Liver (tissue), 9 donors: ENCODE measurements around the gene SZT2. TPM values are rescaled to one million over a fixed set of nuclear protein-coding genes. Genes with fewer than 3 reads are reported as not detected.

ENCODE experiments used
- DNase-seq: peaks from one replicate; pipeline ENCODE4 v3.0.0-alpha.2; 2017; ENCODE audit warnings: low spot score
- H3K27ac ChIP-seq, 2 donors: one replicate each; pipeline ENCODE4 v1.7.0; 2013; ENCODE audit warnings: inconsistent platforms in 2 of 2, low read length in 2 of 2, control low read depth in 1 of 2, low read depth in 1 of 2, mild to moderate bottlenecking in 1 of 2
- H3K27me3 ChIP-seq, 4 donors: one replicate each; pipeline versions ENCODE4 v1.6.1 to v1.7.0; 2013; ENCODE audit warnings: low read length in 3 of 4, inconsistent platforms in 1 of 4, mild to moderate bottlenecking in 1 of 4, moderate library complexity in 1 of 4; ENCODE audit not compliant: control insufficient read depth in 4 of 4, insufficient read depth in 4 of 4
- H3K36me3 ChIP-seq, 4 donors: one replicate each; pipeline versions ENCODE4 v1.6.1 to v1.7.0; 2013; ENCODE audit warnings: low read length in 3 of 4, mild to moderate bottlenecking in 3 of 4, low read depth in 1 of 4, moderate library complexity in 1 of 4; ENCODE audit not compliant: control insufficient read depth in 4 of 4, insufficient read depth in 3 of 4
- H3K4me1 ChIP-seq, 4 donors: one replicate each; pipeline versions ENCODE4 v1.6.1 to v1.7.0; 2013; ENCODE audit warnings: low read length in 3 of 4, mild to moderate bottlenecking in 3 of 4, moderate library complexity in 1 of 4; ENCODE audit not compliant: control insufficient read depth in 4 of 4, insufficient read depth in 4 of 4
- H3K4me3 ChIP-seq, 3 donors: one replicate each; pipeline versions ENCODE4 v1.6.1 to v1.7.0; 2013; ENCODE audit warnings: low read length in 3 of 3, control low read depth in 1 of 3, low read depth in 1 of 3, mild to moderate bottlenecking in 1 of 3
- H3K9ac ChIP-seq, 2 donors: one replicate each; pipeline ENCODE4 v1.7.0; 2013; ENCODE audit warnings: low read length in 2 of 2, mild to moderate bottlenecking in 2 of 2, moderate library complexity in 2 of 2, control low read depth in 1 of 2, low read depth in 1 of 2
- H3K9me3 ChIP-seq, 4 donors: one replicate each; pipeline versions ENCODE4 v1.6.1 to v1.7.0; 2013; ENCODE audit warnings: low read length in 3 of 4; ENCODE audit not compliant: control insufficient read depth in 4 of 4
- ATF3 ChIP-seq: IDR thresholded peaks from 2 replicates; pipeline ENCODE4 v1.6.1; 2016; ENCODE audit warnings: antibody characterized with exemption
- CTCF ChIP-seq: fragments of 150-350 bp; IDR thresholded peaks from 2 replicates; pipeline ENCODE4 v1.5.1; 2017; ENCODE audit warnings: improper control_type of control experiment, low read depth, low read length; ENCODE audit not compliant: missing input control
- EGR1 ChIP-seq, 2 donors: IDR thresholded peaks; 2 replicates each; pipeline ENCODE4 v1.6.1; 2016 to 2018; ENCODE audit warnings: antibody characterized with exemption in 2 of 2, low read depth in 2 of 2
- FOXA1 ChIP-seq: IDR thresholded peaks from 2 replicates; pipeline ENCODE4 v1.6.1; 2016; ENCODE audit warnings: antibody characterized with exemption
- GABPA ChIP-seq, 2 donors: IDR thresholded peaks in 1 of 2; conservative IDR thresholded peaks in 1 of 2; 2 replicates each; pipeline ENCODE4 v1.6.1; 2016; ENCODE audit warnings: antibody characterized with exemption in 2 of 2, mild to moderate bottlenecking in 1 of 2, moderate library complexity in 1 of 2
- HNF4A ChIP-seq, 2 donors: conservative IDR thresholded peaks; 2 replicates each; pipeline ENCODE4 v1.6.1; 2016; ENCODE audit warnings: antibody characterized with exemption in 2 of 2, mild to moderate bottlenecking in 2 of 2
- HNF4G ChIP-seq: IDR thresholded peaks from 2 replicates; pipeline ENCODE4 v1.6.1; 2016; ENCODE audit warnings: antibody characterized with exemption
- NR2F2 ChIP-seq: IDR thresholded peaks from 2 replicates; pipeline ENCODE4 v1.6.1; 2016; ENCODE audit warnings: antibody characterized with exemption
- RXRA ChIP-seq, 2 donors: IDR thresholded peaks; 2 replicates each; pipeline ENCODE4 v1.6.1; 2017 to 2018; ENCODE audit warnings: antibody characterized with exemption in 2 of 2, mild to moderate bottlenecking in 1 of 2
- SP1 ChIP-seq: IDR thresholded peaks from 2 replicates; pipeline ENCODE4 v1.6.1; 2018; ENCODE audit warnings: antibody characterized with exemption, mild to moderate bottlenecking
- TAF1 ChIP-seq: conservative IDR thresholded peaks from 2 replicates; pipeline ENCODE4 v1.6.1; 2016; ENCODE audit warnings: antibody characterized with exemption, mild to moderate bottlenecking
- YY1 ChIP-seq: IDR thresholded peaks from 2 replicates; pipeline ENCODE4 v1.6.1; 2016; ENCODE audit warnings: antibody characterized with exemption, mild to moderate bottlenecking
- WGBS: extraction: QIAGEN DNeasy Blood & Tissue Kit; methylation state at CpG from one replicate; pipeline ENCODE4 v1.1.7; 2013; 5-methylcytosine and 5-hydroxymethylcytosine counted together
- polyA plus RNA-seq, 2 donors: library from polyadenylated mRNA; stranded (reverse) in 1 of 2; unstranded in 1 of 2; fragments of 200-250 nt in 1 of 2; fragments of >200 nt in 1 of 2; fragmentation: Nextera tagmentation in 1 of 2; extraction: Ambion mirVana in 1 of 2; gene quantifications; one replicate each; pipeline versions ENCODE4 v1.2.1 to v1.2.3, GENCODE V29; 2013 to 2015
- total RNA-seq, 2 donors: library from RNA; depleted of rRNA; stranded (reverse); fragments of >200 nt; gene quantifications; one replicate each; pipeline ENCODE4 v1.2.3, GENCODE V29; 2014
- TF ChIP-seq, protein P1 (sequence below): IDR thresholded peaks from 2 replicates; pipeline ENCODE4 v1.6.1; 2016; ENCODE audit warnings: antibody characterized with exemption, mild to moderate bottlenecking
- TF ChIP-seq, protein P2 (sequence below): IDR thresholded peaks from 2 replicates; pipeline ENCODE4 v1.6.1; 2016; ENCODE audit warnings: antibody characterized with exemption
- donor health status: healthy.
- donor health status: healthy.
- donor health status: healthy.
- donor health status: healthy.
- donor health status: healthy.

Gene SZT2
- total and polyA plus RNA-seq, 4 donors = 4.8 to 31.0 (median 11.9) TPM

GRCh38 chr1:43430831-43431230, 41.1 kb downstream of the SZT2 start:
- no peak for DNase-seq
- Histone ChIP-seq H3K27ac (no peak overlapping the region), H3K36me3 (peaks cover 17 to 89% (median 64%) of the 10 kb centered on the region in 4 donors), H3K9me3 (no peaks in the 10 kb centered on the region), H3K4me1 (peaks cover 0 to 6% (median 0%) of the 10 kb centered on the region in 4 donors), H3K9ac (no peak overlapping the region), H3K4me3 (no peak overlapping the region), H3K27me3 (no peaks in the 10 kb centered on the region)
- no peak for TF ChIP-seq GABPA (IDR thresholded peaks at IDR 0.05 in 1 of 2, conservative IDR thresholded peaks at IDR 0.05 in 1 of 2)
- TF ChIP-seq, protein P1, sequence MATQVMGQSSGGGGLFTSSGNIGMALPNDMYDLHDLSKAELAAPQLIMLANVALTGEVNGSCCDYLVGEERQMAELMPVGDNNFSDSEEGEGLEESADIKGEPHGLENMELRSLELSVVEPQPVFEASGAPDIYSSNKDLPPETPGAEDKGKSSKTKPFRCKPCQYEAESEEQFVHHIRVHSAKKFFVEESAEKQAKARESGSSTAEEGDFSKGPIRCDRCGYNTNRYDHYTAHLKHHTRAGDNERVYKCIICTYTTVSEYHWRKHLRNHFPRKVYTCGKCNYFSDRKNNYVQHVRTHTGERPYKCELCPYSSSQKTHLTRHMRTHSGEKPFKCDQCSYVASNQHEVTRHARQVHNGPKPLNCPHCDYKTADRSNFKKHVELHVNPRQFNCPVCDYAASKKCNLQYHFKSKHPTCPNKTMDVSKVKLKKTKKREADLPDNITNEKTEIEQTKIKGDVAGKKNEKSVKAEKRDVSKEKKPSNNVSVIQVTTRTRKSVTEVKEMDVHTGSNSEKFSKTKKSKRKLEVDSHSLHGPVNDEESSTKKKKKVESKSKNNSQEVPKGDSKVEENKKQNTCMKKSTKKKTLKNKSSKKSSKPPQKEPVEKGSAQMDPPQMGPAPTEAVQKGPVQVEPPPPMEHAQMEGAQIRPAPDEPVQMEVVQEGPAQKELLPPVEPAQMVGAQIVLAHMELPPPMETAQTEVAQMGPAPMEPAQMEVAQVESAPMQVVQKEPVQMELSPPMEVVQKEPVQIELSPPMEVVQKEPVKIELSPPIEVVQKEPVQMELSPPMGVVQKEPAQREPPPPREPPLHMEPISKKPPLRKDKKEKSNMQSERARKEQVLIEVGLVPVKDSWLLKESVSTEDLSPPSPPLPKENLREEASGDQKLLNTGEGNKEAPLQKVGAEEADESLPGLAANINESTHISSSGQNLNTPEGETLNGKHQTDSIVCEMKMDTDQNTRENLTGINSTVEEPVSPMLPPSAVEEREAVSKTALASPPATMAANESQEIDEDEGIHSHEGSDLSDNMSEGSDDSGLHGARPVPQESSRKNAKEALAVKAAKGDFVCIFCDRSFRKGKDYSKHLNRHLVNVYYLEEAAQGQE = no peak
- TF ChIP-seq YY1 = no peak
- 97% methylated on average over 5 of the region's 5 CpGs for WGBS

DNA sequence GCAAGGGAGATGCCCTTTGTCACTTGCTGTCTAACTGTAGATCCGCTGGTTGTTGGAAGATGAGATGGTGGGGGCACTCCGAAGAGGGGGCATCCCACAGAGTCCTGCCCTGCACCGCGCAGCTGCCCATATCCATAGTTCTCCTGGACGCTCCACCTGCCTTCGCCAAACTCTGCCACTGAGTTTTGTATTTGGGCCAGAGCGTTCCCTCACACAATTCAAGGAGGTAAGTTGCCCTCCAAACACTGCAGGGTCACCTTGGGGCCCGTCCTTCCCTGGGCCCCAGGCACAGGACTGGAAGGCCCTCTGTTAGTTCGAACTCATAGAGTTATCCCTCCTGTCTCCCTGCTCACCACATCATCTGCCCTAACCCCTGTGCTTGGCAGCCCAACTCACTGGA, 42.0 kb downstream of the SZT2 start:
- H3K36me3 ChIP-seq = peaks cover 11 to 86% (median 62%) of the 10 kb centered on the region in 4 donors
- H3K27me3 ChIP-seq = no peaks in the 10 kb centered on the region
- TF ChIP-seq ATF3 (no peak), NR2F2 (no peak), CTCF (no peak), HNF4G (no peak), SP1 (no peak), EGR1 (IDR thresholded peaks at IDR 0.05; ENCODE audit: low read depth in 2 of 2) (no peak)
- DNase-seq = no peak
- H3K9ac ChIP-seq = no peak overlapping the region
- no peaks in the 10 kb centered on the region for H3K9me3 ChIP-seq
- H3K4me1 ChIP-seq = peaks cover 0 to 6% (median 0%) of the 10 kb centered on the region in 4 donors
- no peak overlapping the region for H3K27ac ChIP-seq
- WGBS = 97% methylated on average over 9 of the region's 9 CpGs
- H3K4me3 ChIP-seq = no peak overlapping the region

GRCh38 chr1:43432171-43432860, 42.6 kb downstream of the SZT2 start:
- Histone ChIP-seq H3K27ac (no peak overlapping the region), H3K4me3 (no peak overlapping the region), H3K9ac (no peak overlapping the region), H3K36me3 (peaks cover 12 to 81% (median 56%) of the 10 kb centered on the region in 4 donors), H3K9me3 (no peaks in the 10 kb centered on the region), H3K4me1 (peaks cover 0 to 6% (median 0%) of the 10 kb centered on the region in 4 donors), H3K27me3 (no peaks in the 10 kb centered on the region)
- WGBS = 98% methylated on average over 9 of the region's 9 CpGs
- no peak for DNase-seq
- TF ChIP-seq SP1 = no peak
- no peak for TF ChIP-seq CTCF
- TF ChIP-seq, protein P2, sequence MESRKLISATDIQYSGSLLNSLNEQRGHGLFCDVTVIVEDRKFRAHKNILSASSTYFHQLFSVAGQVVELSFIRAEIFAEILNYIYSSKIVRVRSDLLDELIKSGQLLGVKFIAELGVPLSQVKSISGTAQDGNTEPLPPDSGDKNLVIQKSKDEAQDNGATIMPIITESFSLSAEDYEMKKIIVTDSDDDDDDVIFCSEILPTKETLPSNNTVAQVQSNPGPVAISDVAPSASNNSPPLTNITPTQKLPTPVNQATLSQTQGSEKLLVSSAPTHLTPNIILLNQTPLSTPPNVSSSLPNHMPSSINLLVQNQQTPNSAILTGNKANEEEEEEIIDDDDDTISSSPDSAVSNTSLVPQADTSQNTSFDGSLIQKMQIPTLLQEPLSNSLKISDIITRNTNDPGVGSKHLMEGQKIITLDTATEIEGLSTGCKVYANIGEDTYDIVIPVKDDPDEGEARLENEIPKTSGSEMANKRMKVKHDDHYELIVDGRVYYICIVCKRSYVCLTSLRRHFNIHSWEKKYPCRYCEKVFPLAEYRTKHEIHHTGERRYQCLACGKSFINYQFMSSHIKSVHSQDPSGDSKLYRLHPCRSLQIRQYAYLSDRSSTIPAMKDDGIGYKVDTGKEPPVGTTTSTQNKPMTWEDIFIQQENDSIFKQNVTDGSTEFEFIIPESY = no peak
- TF ChIP-seq EGR1 (IDR thresholded peaks at IDR 0.05; ENCODE audit: low read depth in 2 of 2) = no peak
- TF ChIP-seq FOXA1 = no peak
- TF ChIP-seq RXRA (IDR thresholded peaks at IDR 0.05) = no peak
- TF ChIP-seq HNF4G = no peak
- TF ChIP-seq TAF1 = no peak
- TF ChIP-seq HNF4A (conservative IDR thresholded peaks at IDR 0.05) = no peak
